ENCODE results near the gene PIEZO2.

The PIEZO2 gene

GRCh38 chr18:10759241-10759640, 390.1 kb downstream of the PIEZO2 start:
- in situ Hi-C loops (cut with HindIII; ENCODE audit: low sequenced_read_pairs): no loop called here

- in situ Hi-C loops (cut with HindIII; ENCODE audit: low sequenced_read_pairs): no loop called here
These were observed 391.4 kb downstream of the PIEZO2 start for GRCh38 chr18:10757946-10758345.

- in situ Hi-C loops (cut with HindIII; ENCODE audit: low sequenced_read_pairs): no loop called here
These were observed 392.0 kb downstream of the PIEZO2 start for GRCh38 chr18:10757349-10757748.

- in situ Hi-C loops (cut with HindIII; ENCODE audit: low sequenced_read_pairs): no loop called here
These were observed 393.5 kb downstream of the PIEZO2 start for GRCh38 chr18:10755855-10756254.

- in situ Hi-C loops (cut with HindIII; ENCODE audit: low sequenced_read_pairs): no loop called here
These were observed 395.2 kb downstream of the PIEZO2 start for GRCh38 chr18:10754128-10754527.

GRCh38 chr18:10752382-10752781, 397.0 kb downstream of the PIEZO2 start:
- in situ Hi-C loops (cut with HindIII; ENCODE audit: low sequenced_read_pairs): no loop called here

GRCh38 chr18:10751653-10752052, 397.7 kb downstream of the PIEZO2 start:
- in situ Hi-C loops (cut with HindIII; ENCODE audit: low sequenced_read_pairs): no loop called here

- in situ Hi-C loops (cut with HindIII; ENCODE audit: low sequenced_read_pairs): no loop called here
These were observed 399.0 kb downstream of the PIEZO2 start for GRCh38 chr18:10750191-10751035.

GRCh38 chr18:10748641-10749040, 400.7 kb downstream of the PIEZO2 start:
- in situ Hi-C loops (cut with HindIII; ENCODE audit: low sequenced_read_pairs): no loop called here

GRCh38 chr18:10745971-10746370, 403.4 kb downstream of the PIEZO2 start:
- in situ Hi-C loops (cut with HindIII; ENCODE audit: low sequenced_read_pairs): no loop called here

- in situ Hi-C loops (cut with HindIII; ENCODE audit: low sequenced_read_pairs): no loop called here
These were observed 404.1 kb downstream of the PIEZO2 start for GRCh38 chr18:10745219-10745618.

GRCh38 chr18:10743766-10744165, 405.6 kb downstream of the PIEZO2 start:
- in situ Hi-C loops (cut with HindIII; ENCODE audit: low sequenced_read_pairs): no loop called here

- in situ Hi-C loops (cut with HindIII; ENCODE audit: low sequenced_read_pairs): no loop called here
These were observed 410.2 kb downstream of the PIEZO2 start for GRCh38 chr18:10739152-10739551.

- in situ Hi-C loops (cut with HindIII; ENCODE audit: low sequenced_read_pairs): no loop called here
These were observed 412.4 kb downstream of the PIEZO2 start for GRCh38 chr18:10736984-10737383.

GRCh38 chr18:10732990-10733389, 416.4 kb downstream of the PIEZO2 start:
- in situ Hi-C loops (cut with HindIII; ENCODE audit: low sequenced_read_pairs): no loop called here

- in situ Hi-C loops (cut with HindIII; ENCODE audit: low sequenced_read_pairs): no loop called here
These were observed 421.9 kb downstream of the PIEZO2 start for GRCh38 chr18:10727477-10727876.

- in situ Hi-C loops (cut with HindIII; ENCODE audit: low sequenced_read_pairs): no loop called here
These were observed 422.9 kb downstream of the PIEZO2 start for GRCh38 chr18:10726198-10727068.

- in situ Hi-C loops (cut with HindIII; ENCODE audit: low sequenced_read_pairs): no loop called here
These were observed 424.7 kb downstream of the PIEZO2 start for GRCh38 chr18:10724666-10725065.

- in situ Hi-C loops (cut with HindIII; ENCODE audit: low sequenced_read_pairs): no loop called here
These were observed 425.9 kb downstream of the PIEZO2 start for GRCh38 chr18:10723496-10723895.

GRCh38 chr18:10718809-10719208, 430.6 kb downstream of the PIEZO2 start:
- in situ Hi-C loops (cut with HindIII; ENCODE audit: low sequenced_read_pairs): no loop called here

- in situ Hi-C loops (cut with HindIII; ENCODE audit: low sequenced_read_pairs): no loop called here
These were observed 433.6 kb downstream of the PIEZO2 start for GRCh38 chr18:10715791-10716190.

GRCh38 chr18:10713409-10713808, 436.0 kb downstream of the PIEZO2 start:
- in situ Hi-C loops (cut with HindIII; ENCODE audit: low sequenced_read_pairs): no loop called here
